Neuronal stem cell (in vitro differentiated cells): Measurements from ENCODE around the gene FOXC2.
A peak's percentile ranks its signal among the peaks of the same experiment; 100 is the strongest.

Experiments
- DNase-seq: peaks from one replicate; pipeline ENCODE4 v3.0.0-alpha.2; 2013; ENCODE audit warnings: low spot score
- H2AFZ ChIP-seq: one replicate; pipeline ENCODE4 v1.6.1; 2013; ENCODE audit warnings: mild to moderate bottlenecking, low read length, inconsistent platforms
- H2AK5ac ChIP-seq: 2 replicates; pipeline ENCODE4 v1.6.1; 2013; ENCODE audit warnings: low read depth, mild to moderate bottlenecking, inconsistent platforms, low read length, moderate library complexity, mixed read lengths
- H2BK120ac ChIP-seq: 2 replicates; pipeline ENCODE4 v1.6.1; 2013; ENCODE audit warnings: low read depth, mild to moderate bottlenecking, inconsistent platforms, low read length, moderate library complexity, mixed read lengths
- H2BK12ac ChIP-seq: one replicate; pipeline ENCODE4 v1.6.1; 2013; ENCODE audit warnings: low read length, inconsistent platforms
- H2BK15ac ChIP-seq: 2 replicates; pipeline ENCODE4 v1.6.1; 2013; ENCODE audit warnings: mild to moderate bottlenecking, low read length, inconsistent platforms, mixed read lengths
- H2BK5ac ChIP-seq: one replicate; pipeline ENCODE4 v1.6.1; 2013; ENCODE audit warnings: inconsistent platforms, mild to moderate bottlenecking, low read length, moderate library complexity
- H3K14ac ChIP-seq: one replicate; pipeline ENCODE4 v1.6.1; 2013; ENCODE audit warnings: low read length, inconsistent platforms
- H3K18ac ChIP-seq: 2 replicates; pipeline ENCODE4 v1.6.1; 2013; ENCODE audit warnings: low read length, inconsistent platforms
- H3K23ac ChIP-seq: 2 replicates; pipeline ENCODE4 v1.6.1; 2013; ENCODE audit warnings: low read depth, mild to moderate bottlenecking, mixed read lengths, low read length, inconsistent platforms; ENCODE audit not compliant: poor library complexity
- H3K27ac ChIP-seq: replicated peaks from 3 replicates; pipeline ENCODE4 v1.5.1; 2013; ENCODE audit warnings: low read length, inconsistent platforms
- H3K27me3 ChIP-seq, 3 experiments: 2 replicates each; pipeline ENCODE4 v1.6.1; 2013; ENCODE audit warnings: low read length in 3 of 3, mild to moderate bottlenecking in 2 of 3, inconsistent platforms in 1 of 3, low read depth in 1 of 3, mixed read lengths in 1 of 3, moderate library complexity in 1 of 3; ENCODE audit not compliant: control insufficient read depth in 3 of 3, insufficient read depth in 3 of 3
- H3K36me3 ChIP-seq, 2 donors: replicated peaks in 1 of 2; 2 replicates each; pipeline ENCODE4 v1.6.1; 2013; ENCODE audit warnings: low read length in 2 of 2; ENCODE audit not compliant: control insufficient read depth in 2 of 2, insufficient read depth in 2 of 2
- H3K4ac ChIP-seq: 2 replicates; pipeline ENCODE4 v1.6.1; 2013; ENCODE audit warnings: inconsistent platforms, mild to moderate bottlenecking, low read length, moderate library complexity
- H3K4me1 ChIP-seq, 2 donors: 1 replicate in 1 of 2; 2 replicates in 1 of 2; pipeline ENCODE4 v1.6.1; 2013; ENCODE audit warnings: low read length in 2 of 2, low read depth in 1 of 2; ENCODE audit not compliant: control insufficient read depth in 2 of 2, insufficient read depth in 1 of 2
- H3K4me2 ChIP-seq: one replicate; pipeline ENCODE4 v1.6.1; 2013; ENCODE audit warnings: mild to moderate bottlenecking, low read length, inconsistent platforms; ENCODE audit not compliant: insufficient read depth, poor library complexity, severe bottlenecking
- H3K4me3 ChIP-seq, 2 donors: 2 replicates each; pipeline ENCODE4 v1.5.1; 2013; ENCODE audit warnings: low read length in 2 of 2, mild to moderate bottlenecking in 2 of 2, inconsistent platforms in 1 of 2, moderate library complexity in 1 of 2
- H3K79me1 ChIP-seq: one replicate; pipeline ENCODE4 v1.6.1; 2013; ENCODE audit warnings: low read depth, mild to moderate bottlenecking, inconsistent platforms, low read length, moderate library complexity
- H3K9ac ChIP-seq: one replicate; pipeline ENCODE4 v1.6.1; 2013; ENCODE audit warnings: mild to moderate bottlenecking, low read depth, low read length, inconsistent platforms; ENCODE audit not compliant: poor library complexity
- H3K9me3 ChIP-seq, 2 donors: replicated peaks in 1 of 2; 2 replicates each; pipeline versions ENCODE3 to v1.6.1; 2013; ENCODE audit warnings: low read length in 2 of 2, mild to moderate bottlenecking in 2 of 2, inconsistent platforms in 1 of 2, low read depth in 1 of 2, mixed read lengths in 1 of 2, moderate library complexity in 1 of 2; ENCODE audit not compliant: control insufficient read depth in 2 of 2, insufficient read depth in 1 of 2
- H4K8ac ChIP-seq: one replicate; pipeline ENCODE4 v1.6.1; 2013; ENCODE audit warnings: low read depth, mild to moderate bottlenecking, inconsistent platforms, low read length, moderate library complexity
- H4K91ac ChIP-seq: one replicate; pipeline ENCODE4 v1.6.1; 2013; ENCODE audit warnings: low read length, low read depth, mild to moderate bottlenecking, inconsistent platforms; ENCODE audit not compliant: poor library complexity
- WGBS, 2 donors: extraction: QIAGEN DNeasy Blood & Tissue Kit; methylation state at CpG; one replicate each; pipeline ENCODE4 v1.1.7; 2013; ENCODE audit warnings: missing lambda C conversion rate in 2 of 2, mixed read lengths in 1 of 2; ENCODE audit not compliant: insufficient read length in 2 of 2, insufficient replicate concordance in 1 of 2; ENCODE audit errors: extremely low coverage in 2 of 2; 5-methylcytosine and 5-hydroxymethylcytosine counted together

Gene FOXC2

DNA sequence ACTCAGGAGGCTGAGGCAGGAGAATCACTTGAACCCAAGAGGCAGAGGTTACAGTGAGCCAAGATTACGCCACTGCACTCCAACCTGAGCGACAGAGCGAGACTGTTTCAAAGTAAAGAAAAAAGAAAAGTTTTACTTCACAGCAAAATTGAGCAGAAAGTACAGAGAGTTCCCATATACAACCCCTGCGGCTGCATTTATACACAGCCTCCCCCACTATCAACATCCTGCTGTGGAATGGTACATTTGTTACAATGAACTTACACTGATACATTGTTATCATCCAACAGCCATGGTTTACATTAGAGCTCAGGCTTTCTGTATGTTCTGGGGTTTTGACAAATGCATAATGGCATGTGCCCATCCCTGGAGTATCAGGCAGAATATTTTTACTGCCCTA, 9.0 kb upstream of the FOXC2 start:
- Histone ChIP-seq H3K4me1 (peaks cover 3 to 5% of the 10 kb centered on the region in 2 donors), H3K27ac (no peak overlapping the region), H3K18ac (no peak overlapping the region), H2BK120ac (no peak overlapping the region), H2BK15ac (no peak overlapping the region), H3K9ac (no peak overlapping the region), H3K14ac (no peak overlapping the region), H2AFZ (no peak overlapping the region), H3K23ac (no peak overlapping the region), H3K27me3 (peaks cover 0 to 2% (median 0%) of the 10 kb centered on the region in 3 experiments), H4K8ac (no peak overlapping the region), H3K4me3 (no peak overlapping the region), H3K79me1 (no peaks in the 10 kb centered on the region), H2BK12ac (no peak overlapping the region), H2BK5ac (no peak overlapping the region), H2AK5ac (no peak overlapping the region), H4K91ac (no peak overlapping the region), H3K4me2 (no peak overlapping the region), H3K4ac (no peak overlapping the region), H3K9me3 (no peaks in the 10 kb centered on the region), H3K36me3 (peaks cover 0 to 6% of the 10 kb centered on the region in 2 donors)
- WGBS, 2 donors, result no CpG with 5 or more reads among the region's 4 CpGs
- DNase-seq, result no peak

DNA sequence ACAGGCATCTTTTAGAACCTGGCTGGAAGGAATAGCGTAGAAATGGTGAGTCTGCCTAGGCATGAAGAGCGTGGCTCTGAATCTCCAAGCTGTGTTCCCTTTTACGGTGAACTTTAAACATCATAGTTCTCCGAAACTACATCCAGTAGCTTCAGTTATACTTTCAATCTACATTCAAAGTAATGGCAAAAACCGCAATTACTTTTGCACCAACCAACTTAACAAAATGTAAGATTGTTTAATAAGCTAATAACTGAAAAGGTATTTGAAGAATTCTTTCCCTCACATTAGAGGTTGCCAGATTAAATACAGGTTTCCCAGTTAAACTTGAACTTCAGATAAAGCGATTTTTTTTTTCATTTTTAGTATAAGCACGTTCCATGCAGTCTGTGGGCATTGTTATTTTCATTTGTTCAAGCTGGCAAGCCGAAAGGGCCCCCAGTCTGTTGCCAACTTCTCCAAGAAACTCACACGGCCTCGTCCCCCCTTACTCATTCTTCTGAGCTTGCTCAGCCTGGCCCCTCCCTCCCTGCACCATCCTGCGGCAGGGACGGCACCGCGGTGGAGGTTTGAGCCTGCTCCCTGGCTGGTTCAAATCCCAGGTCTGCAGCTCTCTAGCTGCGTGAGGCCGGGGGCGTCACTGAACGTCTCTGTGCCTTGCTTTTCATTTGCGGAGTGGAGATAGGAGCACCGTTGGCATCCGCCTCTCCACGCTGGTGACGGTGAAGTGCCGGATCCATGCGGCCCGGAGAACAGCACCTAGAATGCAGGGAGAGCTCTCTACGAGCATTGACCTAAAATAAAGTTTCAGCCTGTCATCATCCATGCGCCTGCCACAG, 8.1 kb upstream of the FOXC2 start:
- no peak overlapping the region for H4K91ac ChIP-seq
- H3K9ac ChIP-seq, result no peak overlapping the region
- no peak for DNase-seq
- H3K36me3 ChIP-seq, result no peaks in the 10 kb centered on the region
- no peak overlapping the region for H2BK5ac ChIP-seq
- no CpG with 5 or more reads among the region's 28 CpGs for WGBS, 2 donors
- H3K4me2 ChIP-seq, result no peak overlapping the region
- no peak overlapping the region for H3K14ac ChIP-seq
- H3K23ac ChIP-seq, result no peak overlapping the region
- H3K27ac ChIP-seq, result no peak overlapping the region
- no peaks in the 10 kb centered on the region for H3K9me3 ChIP-seq
- no peak overlapping the region for H3K4ac ChIP-seq
- no peaks in the 10 kb centered on the region for H3K79me1 ChIP-seq
- no peak overlapping the region for H4K8ac ChIP-seq
- H3K27me3 ChIP-seq, result peaks cover 0 to 2% (median 0%) of the 10 kb centered on the region in 3 experiments
- no peak overlapping the region for H2BK120ac ChIP-seq
- H2BK15ac ChIP-seq, result no peak overlapping the region
- no peak overlapping the region for H2BK12ac ChIP-seq
- no peak overlapping the region for H3K18ac ChIP-seq
- peak overlapping the region; percentile 63 for H2AK5ac ChIP-seq
- no peak overlapping the region for H3K4me3 ChIP-seq
- H2AFZ ChIP-seq, result no peak overlapping the region
- peaks cover 3 to 8% of the 10 kb centered on the region in 2 donors for H3K4me1 ChIP-seq

DNA sequence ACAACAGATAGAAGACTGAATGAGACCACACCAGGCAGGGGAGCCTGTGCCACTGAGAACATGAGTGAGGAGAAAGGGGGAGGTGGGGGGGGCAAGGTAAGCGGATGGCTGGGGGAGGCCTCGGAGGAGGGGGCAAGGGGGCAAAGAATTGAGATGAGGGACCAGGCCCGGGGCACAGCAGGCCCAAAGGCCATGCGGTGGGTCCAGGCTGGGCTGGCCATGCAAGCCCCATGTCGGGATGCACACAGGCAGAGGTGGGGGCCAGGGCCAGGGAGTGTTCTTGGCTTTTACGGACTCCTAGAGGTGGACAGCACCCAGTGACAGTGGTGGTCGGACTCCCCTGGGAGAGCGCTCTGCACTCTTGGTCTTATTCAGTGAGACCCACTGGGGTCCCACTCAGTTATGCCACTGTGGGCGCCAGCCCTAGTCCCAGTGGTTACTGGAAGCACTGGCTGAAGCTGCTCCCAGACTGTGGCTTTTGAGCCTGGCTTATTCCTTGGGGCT, 6.8 kb upstream of the FOXC2 start:
- no peak overlapping the region for H3K23ac ChIP-seq
- H3K36me3 ChIP-seq, result no peaks in the 10 kb centered on the region
- H2BK120ac ChIP-seq, result no peak overlapping the region
- peaks cover 2 to 12% (median 10%) of the 10 kb centered on the region in 3 experiments for H3K27me3 ChIP-seq
- no peak overlapping the region for H3K4me2 ChIP-seq
- no peak overlapping the region for H3K9ac ChIP-seq
- no peak overlapping the region for H2BK15ac ChIP-seq
- no CpG with 5 or more reads among the region's 9 CpGs for WGBS, 2 donors
- H3K9me3 ChIP-seq, result no peaks in the 10 kb centered on the region
- no peak overlapping the region for H4K8ac ChIP-seq
- H2BK12ac ChIP-seq, result no peak overlapping the region
- H3K27ac ChIP-seq, result no peak overlapping the region
- no peak overlapping the region for H4K91ac ChIP-seq
- H3K4me3 ChIP-seq, result no peak overlapping the region
- no peak overlapping the region for H2AFZ ChIP-seq
- no peak overlapping the region for H3K14ac ChIP-seq
- H2AK5ac ChIP-seq, result peak overlapping the region; percentile 25
- peaks cover 3 to 8% of the 10 kb centered on the region in 2 donors for H3K4me1 ChIP-seq
- H3K18ac ChIP-seq, result no peak overlapping the region
- no peak for DNase-seq
- H3K79me1 ChIP-seq, result no peaks in the 10 kb centered on the region
- no peak overlapping the region for H2BK5ac ChIP-seq
- H3K4ac ChIP-seq, result no peak overlapping the region

DNA sequence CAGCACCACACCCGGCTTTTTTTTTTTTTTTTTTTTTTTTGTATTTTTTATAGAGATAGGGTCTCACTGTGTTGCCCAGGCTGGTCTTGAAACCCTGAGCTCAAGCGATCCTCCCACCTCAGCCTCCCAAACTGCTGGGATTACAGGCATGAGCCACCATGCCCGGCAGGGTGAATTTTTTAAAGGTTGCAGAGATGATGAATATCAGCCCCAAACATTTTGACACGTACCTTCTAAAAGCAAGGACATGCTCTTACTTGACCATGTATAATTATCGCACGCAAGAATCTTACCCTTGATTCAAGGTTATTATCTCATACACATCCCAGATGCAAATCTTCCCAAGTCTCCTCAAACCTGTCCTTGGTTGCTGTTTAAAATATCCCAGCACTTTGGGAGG, 4.3 kb upstream of the FOXC2 start:
- peaks cover 0 to 3% of the 10 kb centered on the region in 2 donors for H3K4me1 ChIP-seq
- no peaks in the 10 kb centered on the region for H3K79me1 ChIP-seq
- H2BK120ac ChIP-seq, result no peak overlapping the region
- no peak overlapping the region for H3K9ac ChIP-seq
- no peak overlapping the region for H2BK15ac ChIP-seq
- no peak overlapping the region for H3K27ac ChIP-seq
- H3K4me2 ChIP-seq, result no peak overlapping the region
- H4K8ac ChIP-seq, result no peak overlapping the region
- no peak overlapping the region for H2BK5ac ChIP-seq
- H2AFZ ChIP-seq, result no peak overlapping the region
- peaks cover 0 to 2% of the 10 kb centered on the region in 2 donors for H3K9me3 ChIP-seq
- DNase-seq, result no peak
- H3K4ac ChIP-seq, result no peak overlapping the region
- H2AK5ac ChIP-seq, result no peak overlapping the region
- H3K18ac ChIP-seq, result no peak overlapping the region
- WGBS, 2 donors, result no CpG with 5 or more reads among the region's 6 CpGs
- no peak overlapping the region for H3K14ac ChIP-seq
- H3K4me3 ChIP-seq, result no peak overlapping the region
- peaks cover 16 to 37% (median 31%) of the 10 kb centered on the region in 3 experiments for H3K27me3 ChIP-seq
- H3K36me3 ChIP-seq, result no peaks in the 10 kb centered on the region
- H3K23ac ChIP-seq, result no peak overlapping the region
- H4K91ac ChIP-seq, result no peak overlapping the region
- H2BK12ac ChIP-seq, result no peak overlapping the region
